GM19239 (cell line): ENCODE data around the gene IL4.

Experiments
- DNase-seq: peaks from one replicate; pipeline ENCODE4 v3.0.0; 2011; ENCODE audit warnings: low spot score; ENCODE audit not compliant: insufficient read length
- FAIRE-seq: peaks from 2 replicates; lab custom pipeline; 2011; peaks lifted over from hg19 to GRCh38; lab: Jason Lieb, UNC

IL4 gene

DNA sequence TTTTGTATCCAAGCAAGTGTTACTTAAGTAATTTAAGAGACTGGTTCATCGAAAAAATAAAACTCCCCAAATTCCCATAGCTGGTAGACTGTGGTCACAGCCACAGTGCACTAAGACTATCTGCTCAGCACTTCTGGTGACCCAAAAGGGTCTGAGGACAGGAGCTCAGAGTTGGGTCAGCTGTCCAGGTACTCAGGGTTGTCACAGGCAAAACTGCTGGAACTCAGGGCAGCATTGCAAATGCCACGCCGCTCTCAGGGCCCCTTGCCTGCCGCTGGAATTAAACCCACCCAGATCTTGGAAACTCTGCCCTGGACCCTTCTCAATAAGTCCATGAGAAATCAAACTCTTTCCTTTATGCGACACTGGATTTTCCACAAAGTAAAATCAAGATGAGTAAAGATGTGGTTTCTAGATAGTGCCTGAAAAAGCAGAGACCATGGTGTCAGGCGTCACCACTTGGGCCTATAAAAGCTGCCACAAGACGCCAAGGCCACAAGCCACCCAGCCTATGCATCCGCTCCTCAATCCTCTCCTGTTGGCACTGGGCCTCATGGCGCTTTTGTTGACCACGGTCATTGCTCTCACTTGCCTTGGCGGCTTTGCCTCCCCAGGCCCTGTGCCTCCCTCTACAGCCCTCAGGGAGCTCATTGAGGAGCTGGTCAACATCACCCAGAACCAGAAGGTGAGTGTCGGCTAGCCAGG is 16.0 kb upstream of the IL4 start, which contains the start of gene IL13:
Gene IL13, plus strand, starts transcription at position 498 of the 705 bp plus-strand sequence. Its CDS starts 14 bp downstream, at position 512.
- FAIRE-seq (no peak), DNase-seq (no peak)

DNA sequence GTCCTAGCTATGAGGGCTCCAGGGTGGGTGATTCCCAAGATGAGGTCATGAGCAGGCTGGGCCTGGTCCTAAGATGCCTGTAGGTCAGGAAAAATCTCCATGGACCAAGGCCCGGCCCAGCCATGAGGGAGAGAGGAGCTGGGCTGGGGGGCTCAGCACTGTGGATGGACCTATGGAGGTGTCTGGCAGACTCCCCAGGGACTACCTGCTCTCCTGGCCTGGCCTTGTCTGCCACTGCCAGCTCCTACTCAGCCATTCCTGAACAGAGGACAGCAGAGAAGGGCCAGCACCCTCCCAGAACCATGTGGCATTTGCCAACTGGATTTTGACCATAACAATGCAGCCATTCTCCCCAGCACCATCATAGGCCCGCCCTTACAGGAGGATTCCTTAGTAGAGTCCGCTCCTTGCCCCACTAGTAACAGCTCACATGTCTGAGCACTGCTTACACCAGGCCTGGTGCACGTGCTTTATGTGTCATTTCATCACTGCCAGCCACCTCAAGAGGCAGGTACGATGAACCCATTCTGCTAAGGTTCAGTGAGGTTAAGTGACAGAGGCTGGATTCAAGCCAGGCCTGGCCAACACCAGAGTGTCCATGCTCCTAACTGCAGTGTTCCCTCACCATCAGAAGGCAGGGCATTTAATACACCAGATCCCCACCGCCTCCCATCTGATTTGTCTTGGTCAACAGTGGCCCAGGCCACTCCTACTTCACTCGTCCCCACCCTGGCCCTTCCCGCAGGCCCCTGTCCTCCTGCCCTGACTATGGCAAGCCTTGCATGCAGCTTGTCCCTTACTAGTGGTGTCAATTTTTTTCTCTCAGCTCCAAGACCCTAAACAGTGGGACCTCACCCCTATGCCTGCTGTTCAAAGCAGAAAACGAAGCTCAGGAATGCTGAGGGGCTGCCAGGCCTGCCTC is 15.1 kb upstream of the IL4 start:
- no peak for FAIRE-seq
- DNase-seq: no peak

DNA sequence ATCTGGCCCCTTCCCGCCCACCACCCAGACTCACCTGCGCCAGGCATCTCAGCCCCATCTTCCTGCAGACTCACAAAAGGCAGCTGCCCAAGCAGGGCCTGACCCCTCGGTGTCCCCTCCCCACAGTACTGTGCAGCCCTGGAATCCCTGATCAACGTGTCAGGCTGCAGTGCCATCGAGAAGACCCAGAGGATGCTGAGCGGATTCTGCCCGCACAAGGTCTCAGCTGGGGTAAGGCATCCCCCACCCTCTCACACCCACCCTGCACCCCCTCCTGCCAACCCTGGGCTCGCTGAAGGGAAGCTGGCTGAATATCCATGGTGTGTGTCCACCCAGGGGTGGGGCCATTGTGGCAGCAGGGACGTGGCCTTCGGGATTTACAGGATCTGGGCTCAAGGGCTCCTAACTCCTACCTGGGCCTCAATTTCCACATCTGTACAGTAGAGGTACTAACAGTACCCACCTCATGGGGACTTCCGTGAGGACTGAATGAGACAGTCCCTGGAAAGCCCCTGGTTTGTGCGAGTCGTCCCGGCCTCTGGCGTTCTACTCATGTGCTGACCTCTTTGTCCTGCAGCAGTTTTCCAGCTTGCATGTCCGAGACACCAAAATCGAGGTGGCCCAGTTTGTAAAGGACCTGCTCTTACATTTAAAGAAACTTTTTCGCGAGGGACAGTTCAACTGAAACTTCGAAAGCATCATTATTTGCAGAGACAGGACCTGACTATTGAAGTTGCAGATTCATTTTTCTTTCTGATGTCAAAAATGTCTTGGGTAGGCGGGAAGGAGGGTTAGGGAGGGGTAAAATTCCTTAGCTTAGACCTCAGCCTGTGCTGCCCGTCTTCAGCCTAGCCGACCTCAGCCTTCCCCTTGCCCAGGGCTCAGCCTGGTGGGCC is 13.9 kb upstream of the IL4 start:
- no peak for FAIRE-seq
- no peak for DNase-seq

DNA sequence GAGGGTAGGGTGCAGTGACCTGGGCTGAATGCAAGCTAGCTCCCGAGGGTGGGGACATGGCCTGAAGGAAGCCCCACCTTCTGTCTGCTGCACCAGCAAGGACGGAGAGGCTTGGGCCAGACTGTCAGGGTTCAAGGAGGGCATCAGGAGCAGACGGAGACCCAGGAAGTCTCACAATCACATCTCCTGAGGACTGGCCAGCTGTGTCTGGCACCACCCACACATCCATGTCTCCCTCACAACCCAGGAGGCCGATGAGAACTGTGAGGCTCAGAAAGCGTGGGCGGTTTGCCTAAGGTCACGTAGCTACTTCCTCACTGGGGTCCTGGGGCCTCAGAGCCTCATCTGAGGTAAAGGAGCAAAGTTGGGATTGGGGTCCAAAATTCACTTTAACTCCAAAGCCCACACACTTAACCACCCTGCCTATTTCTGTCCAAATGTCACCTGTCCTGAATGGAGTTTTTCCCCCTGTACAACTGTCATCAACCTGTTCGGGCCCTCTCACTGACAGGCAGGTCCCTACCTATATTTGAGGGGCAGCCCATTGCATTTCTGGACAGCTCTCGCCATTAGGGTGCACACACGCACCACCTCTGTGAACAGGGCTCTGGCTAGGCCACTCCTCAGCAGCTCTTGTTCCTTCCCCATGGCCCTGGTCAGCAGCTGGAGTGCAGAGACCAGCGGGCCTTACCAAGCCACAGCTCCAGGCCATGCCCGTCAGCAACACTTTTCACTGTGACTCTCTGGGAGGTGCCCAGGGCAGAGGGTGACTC is 12.4 kb upstream of the IL4 start:
- peak; percentile 83 for FAIRE-seq
- no peak for DNase-seq

- FAIRE-seq (peak; percentile 68), DNase-seq (no peak)
Observed at GRCh38 chr5:132662004-132662401, 11.8 kb upstream of the IL4 start.

GRCh38 chr5:132662925-132663770 is 10.6 kb upstream of the IL4 start:
- peak; percentile 97 for FAIRE-seq
- DNase-seq: peak; percentile 71

DNA sequence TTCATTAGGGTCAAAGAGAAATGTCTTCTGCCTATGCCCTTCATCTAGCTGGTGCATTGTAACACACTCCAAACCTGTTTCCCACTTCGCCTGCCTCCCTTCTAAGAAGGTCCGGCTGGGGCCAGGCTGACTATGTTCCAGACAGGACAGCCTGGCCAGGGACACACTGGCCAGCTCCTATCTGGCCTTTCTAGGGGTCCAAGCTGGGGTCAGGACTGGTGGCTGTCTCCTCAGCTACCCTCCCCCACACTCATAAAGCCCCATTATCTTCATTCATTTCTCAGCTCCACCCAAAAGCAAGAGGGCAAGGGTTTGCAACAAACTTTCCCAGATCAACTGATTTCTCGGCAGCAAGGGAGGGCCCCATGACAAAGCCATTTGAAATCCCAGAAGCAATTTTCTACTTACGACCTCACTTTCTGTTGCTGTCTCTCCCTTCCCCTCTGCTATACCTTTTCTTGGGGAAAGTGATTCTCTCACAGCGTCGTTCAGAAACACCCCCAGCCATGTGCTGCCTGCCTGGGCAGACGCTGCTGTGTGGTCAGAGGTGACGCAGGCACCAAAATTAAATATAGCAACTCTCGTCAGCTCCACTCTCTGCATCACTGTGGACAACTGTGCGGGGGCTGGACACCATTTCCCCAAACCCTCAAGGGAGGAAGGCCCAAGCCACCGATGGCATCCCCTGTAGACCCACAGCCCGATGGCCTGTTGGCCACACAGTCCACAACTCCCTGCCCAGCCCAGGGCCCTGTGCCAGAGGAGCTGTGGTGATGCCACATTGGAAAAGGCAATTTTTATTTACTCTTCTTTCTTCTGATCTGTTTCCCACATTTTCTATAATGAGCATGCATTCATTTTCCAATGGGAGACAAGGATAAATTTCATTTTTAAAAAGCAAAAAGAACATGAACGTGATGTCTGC is 9.8 kb upstream of the IL4 start:
- DNase-seq (peak; percentile 69), FAIRE-seq (peak; percentile 93)

GRCh38 chr5:132664696-132665209 is 9.0 kb upstream of the IL4 start:
- no peak for FAIRE-seq

GRCh38 chr5:132665574-132666080 is 8.2 kb upstream of the IL4 start:
- FAIRE-seq (no peak), DNase-seq (no peak)

More at GRCh38 chr5:132664696-132665209, 9.0 kb upstream of the IL4 start:
- no peak for DNase-seq

GRCh38 chr5:132666310-132667123 is 7.3 kb upstream of the IL4 start:
- FAIRE-seq (no peak), DNase-seq (no peak)

- FAIRE-seq: no peak
Observed at GRCh38 chr5:132667309-132667708, 6.5 kb upstream of the IL4 start.

DNA sequence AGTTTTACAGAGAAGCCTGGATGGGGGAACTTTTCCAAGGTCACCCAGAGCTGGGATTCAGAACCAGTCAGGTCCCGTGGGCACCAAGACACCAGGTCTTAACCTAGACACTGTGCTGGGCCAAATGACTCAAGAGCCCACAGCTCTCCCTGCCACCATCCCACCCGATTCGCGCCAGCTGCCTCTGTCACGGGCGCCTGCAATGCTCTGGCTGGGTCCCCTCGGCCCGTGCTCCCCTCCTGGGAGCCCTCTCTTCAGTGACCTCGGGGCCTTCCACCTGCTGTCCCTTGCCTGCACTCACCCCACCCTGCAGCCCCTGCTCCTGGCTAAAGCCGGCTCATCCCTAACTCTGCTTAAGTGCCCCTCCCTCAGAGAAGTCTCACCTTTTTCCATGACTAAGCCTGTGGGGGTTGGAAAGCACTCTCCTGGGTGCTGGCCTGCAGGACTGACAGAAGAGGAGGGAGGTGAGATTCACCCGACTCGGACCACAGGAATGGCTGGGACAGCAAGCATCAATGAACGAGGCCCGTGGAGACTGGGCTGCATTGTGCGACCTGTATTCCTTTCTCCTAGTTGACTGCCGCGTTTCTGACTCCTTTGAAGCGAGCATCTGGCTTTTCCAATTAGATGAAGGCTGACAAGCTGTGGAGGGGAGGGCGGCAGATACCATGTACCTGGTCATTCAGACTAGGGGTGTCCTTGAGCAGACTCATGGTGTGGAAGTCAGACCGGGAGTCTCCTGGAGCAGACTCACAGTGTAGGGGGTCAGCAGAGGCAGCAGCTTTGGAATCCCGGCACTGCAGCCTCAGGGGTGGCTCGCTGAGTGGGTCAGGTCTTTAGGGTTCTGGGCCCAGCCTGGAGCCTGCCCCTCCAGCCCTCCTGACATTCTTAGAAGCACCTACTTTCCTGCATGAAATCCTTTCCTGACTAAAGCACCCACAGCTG is 5.8 kb upstream of the IL4 start:
- DNase-seq (no peak), FAIRE-seq (no peak)

More at GRCh38 chr5:132667309-132667708, 6.5 kb upstream of the IL4 start:
- DNase-seq: no peak

- no peak for DNase-seq
- no peak for FAIRE-seq
Observed at GRCh38 chr5:132668706-132669454, 4.9 kb upstream of the IL4 start.

- DNase-seq: no peak
Observed at GRCh38 chr5:132669455-132669820, 4.4 kb upstream of the IL4 start.

More at GRCh38 chr5:132669455-132669820, 4.4 kb upstream of the IL4 start:
- no peak for FAIRE-seq
